ENCODE results near the gene CDKAL1. TPM values are rescaled to one million over a fixed set of nuclear protein-coding genes. Genes with fewer than 3 reads are reported as not detected.

Gene CDKAL1
- total RNA-seq, 4 donors from 2014 or later = 15.2 to 17.9 (median 17.1) TPM

DNA sequence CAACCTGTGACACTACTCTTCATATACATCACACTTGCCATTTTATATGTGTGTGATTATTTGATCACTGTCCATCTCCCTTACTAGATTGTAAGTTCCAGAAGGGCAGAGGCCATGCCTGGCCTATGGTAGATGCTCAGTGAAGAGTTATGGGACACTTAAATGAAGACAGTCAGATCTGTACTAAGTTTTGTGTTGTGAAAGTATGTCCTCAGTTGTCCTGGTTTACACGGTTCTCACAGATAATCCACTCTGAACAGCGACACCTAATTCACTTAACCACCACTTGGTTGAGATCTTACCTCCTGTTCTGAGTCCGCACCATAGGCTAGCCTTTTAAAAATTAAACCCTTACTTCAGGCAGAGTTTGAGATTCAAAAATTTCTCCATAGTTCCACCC lies 625.2 kb downstream of the CDKAL1 start:
- TF ChIP-seq, protein P1, sequence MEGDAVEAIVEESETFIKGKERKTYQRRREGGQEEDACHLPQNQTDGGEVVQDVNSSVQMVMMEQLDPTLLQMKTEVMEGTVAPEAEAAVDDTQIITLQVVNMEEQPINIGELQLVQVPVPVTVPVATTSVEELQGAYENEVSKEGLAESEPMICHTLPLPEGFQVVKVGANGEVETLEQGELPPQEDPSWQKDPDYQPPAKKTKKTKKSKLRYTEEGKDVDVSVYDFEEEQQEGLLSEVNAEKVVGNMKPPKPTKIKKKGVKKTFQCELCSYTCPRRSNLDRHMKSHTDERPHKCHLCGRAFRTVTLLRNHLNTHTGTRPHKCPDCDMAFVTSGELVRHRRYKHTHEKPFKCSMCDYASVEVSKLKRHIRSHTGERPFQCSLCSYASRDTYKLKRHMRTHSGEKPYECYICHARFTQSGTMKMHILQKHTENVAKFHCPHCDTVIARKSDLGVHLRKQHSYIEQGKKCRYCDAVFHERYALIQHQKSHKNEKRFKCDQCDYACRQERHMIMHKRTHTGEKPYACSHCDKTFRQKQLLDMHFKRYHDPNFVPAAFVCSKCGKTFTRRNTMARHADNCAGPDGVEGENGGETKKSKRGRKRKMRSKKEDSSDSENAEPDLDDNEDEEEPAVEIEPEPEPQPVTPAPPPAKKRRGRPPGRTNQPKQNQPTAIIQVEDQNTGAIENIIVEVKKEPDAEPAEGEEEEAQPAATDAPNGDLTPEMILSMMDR (IDR thresholded peaks at IDR 0.05; ENCODE audit: low read depth) = no peak

DNA sequence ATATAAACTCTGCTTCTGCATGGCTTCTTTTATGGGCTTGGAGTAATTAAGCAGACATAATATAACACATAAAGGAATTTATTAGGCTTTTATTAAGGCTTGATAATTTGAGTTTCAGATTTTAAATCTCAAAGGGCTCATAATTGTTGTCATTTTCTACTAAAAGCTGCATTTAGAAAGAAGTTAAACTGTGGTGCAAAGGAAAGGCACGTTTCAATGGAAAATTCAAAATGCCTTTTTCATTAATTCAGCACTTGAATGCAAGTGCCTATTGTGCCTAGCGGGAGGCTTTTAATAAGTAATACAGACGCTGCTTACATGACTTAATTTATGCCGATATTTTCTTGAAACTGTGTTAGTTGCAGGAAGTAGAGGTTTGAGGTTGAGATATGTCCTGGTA lies 627.5 kb downstream of the CDKAL1 start:
- TF ChIP-seq, protein P1 (IDR thresholded peaks at IDR 0.05; ENCODE audit: low read depth) = no peak

DNA sequence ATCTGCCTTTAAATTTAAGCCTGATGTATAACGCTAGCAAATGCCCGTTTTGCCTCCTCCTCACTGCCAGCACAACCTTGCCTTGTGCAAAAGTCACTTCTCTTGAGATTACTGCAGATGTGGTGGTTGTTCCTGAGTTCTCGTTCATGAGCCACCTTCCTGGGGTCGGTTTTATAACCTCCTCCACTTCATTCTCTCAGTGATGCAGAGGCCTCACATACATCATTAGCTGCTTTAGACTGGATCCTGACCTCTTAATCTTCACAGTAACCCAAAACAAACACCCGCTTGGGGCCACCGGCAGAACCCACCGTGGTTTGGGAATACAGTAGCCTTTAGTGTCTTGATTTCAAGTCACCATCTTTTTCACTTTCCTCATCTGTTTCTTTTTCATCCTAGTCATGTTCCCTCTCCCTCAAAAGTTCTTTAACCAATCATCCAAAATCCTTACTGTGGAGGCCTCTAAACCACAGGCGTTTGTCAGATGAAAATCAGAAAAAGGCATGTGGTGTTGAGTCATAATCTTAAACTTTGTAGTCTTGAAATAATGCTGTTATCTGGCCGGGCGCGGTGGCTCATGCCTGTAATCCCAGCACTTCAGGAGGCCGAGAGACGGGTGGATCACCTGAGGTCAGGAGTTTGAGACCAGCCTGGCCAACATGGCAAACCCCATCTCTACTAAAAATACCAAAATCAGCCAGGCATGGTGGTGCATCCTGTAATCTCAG lies 629.0 kb downstream of the CDKAL1 start:
- TF ChIP-seq, protein P1 (IDR thresholded peaks at IDR 0.05; ENCODE audit: low read depth) = no peak

DNA sequence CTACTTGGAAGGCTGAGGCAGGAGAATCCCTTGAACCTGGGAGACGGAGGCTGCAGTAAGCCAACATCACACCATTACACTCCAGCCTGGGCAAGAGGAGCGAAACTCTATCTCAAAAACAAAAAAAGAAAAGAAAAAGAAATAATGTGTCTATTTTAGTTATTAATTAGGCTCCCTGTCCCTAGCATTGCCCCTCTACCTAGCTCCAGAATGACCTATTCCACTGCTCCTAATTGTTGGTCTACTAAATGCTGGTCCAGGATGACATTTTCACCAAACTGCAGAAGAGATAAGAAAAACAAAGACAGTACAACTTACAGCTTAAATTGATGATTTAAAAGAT lies 629.6 kb downstream of the CDKAL1 start:
- TF ChIP-seq, protein P1 (IDR thresholded peaks at IDR 0.05; ENCODE audit: low read depth) = no peak

DNA sequence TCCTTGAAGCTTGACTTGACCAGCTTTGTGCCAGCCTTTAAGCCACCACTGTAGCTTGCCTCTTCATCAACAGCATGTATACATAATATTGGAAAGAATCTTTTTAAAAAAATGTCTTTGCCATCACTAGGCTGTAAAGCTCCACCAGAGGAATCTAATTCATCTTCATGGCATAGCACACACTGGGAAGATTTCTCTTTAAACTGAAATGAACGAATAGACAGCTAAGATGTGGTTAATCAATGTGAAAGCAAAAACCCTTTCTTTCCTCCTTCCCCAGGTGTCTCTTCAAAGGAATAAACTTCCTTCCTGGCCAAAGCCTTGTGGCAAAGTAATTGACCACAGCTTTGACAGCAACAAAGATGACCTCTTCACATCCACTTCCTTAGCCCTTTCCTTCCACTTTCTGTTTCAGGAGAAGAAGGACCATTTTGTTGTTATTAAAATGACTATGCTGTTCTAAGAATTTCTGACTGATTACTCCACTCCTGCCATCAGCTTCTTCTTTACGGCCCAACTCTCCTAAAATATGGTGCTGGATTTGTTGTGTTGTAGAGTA lies 630.6 kb downstream of the CDKAL1 start:
- TF ChIP-seq, protein P1 (IDR thresholded peaks at IDR 0.05; ENCODE audit: low read depth) = no peak

DNA sequence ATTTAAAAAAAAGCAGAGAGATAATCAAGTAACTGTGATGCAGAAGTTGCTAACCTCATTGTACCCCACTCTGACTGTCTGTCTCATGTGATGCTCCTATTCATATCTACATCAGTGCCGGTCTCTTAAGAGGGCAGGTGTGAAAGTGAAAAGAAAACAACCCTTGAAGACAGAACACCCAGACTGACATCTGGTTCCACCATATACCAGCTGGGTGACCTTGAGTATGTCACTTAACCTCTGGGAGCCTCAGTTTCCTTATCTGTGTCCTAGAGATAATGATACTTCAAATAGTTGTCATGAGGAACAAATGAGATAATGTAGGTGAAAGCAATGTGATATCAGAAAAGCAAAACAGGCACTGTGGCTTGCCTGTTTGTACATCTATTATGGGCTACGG lies 632.5 kb downstream of the CDKAL1 start:
- TF ChIP-seq, protein P1 (IDR thresholded peaks at IDR 0.05; ENCODE audit: low read depth) = no peak

DNA sequence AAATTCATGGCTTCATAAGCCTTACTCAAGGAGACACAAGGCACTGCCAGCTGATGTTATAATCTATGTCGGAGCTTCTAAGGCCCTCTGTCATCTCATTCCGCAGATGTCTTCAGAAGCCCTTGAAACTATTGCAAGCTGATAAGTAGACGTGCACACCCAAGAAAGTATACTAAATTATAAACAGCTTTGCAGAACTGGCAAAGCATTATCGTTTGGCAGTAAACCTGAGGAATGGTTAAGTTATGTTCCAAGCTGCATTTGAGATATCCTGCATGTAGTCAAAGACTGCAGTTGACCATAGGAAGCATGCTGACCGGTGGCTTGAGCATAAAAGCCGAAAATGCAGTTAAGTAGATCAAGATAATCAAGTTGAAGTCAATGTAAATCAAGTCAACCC lies 633.5 kb downstream of the CDKAL1 start:
- TF ChIP-seq, protein P1 (IDR thresholded peaks at IDR 0.05; ENCODE audit: low read depth) = no peak
